Right lobe of liver (tissue), 6 donors: ENCODE data around the gene POLR3F. TPM values are rescaled to one million over a fixed set of nuclear protein-coding genes. Genes with fewer than 3 reads are reported as not detected.

Source experiments
- ATAC-seq, 4 donors: fragments of 200-7000 bp; cut with Tn5 transposase; one replicate each; pipeline ENCODE4 v1.9.1; 2020; ENCODE audit warnings: mild to moderate bottlenecking in 4 of 4, moderate library complexity in 4 of 4
- DNase-seq, 3 donors: peaks; one replicate each; pipeline ENCODE4 v3.0.0-alpha.2; 2020
- H3K27ac ChIP-seq, 3 donors: fragments of 200-600 bp; one replicate each; pipeline ENCODE4 v1.8.0; 2022
- H3K27me3 ChIP-seq, 2 donors: fragments of 200-600 bp; one replicate each; pipeline ENCODE4 v1.8.0; 2022
- H3K36me3 ChIP-seq, 4 donors: fragments of 200-600 bp; sonication (generic) in 1 of 4; one replicate each; pipeline versions ENCODE4 v1.5.1 to v1.8.0; 2017 to 2022; ENCODE audit warnings: control low read depth in 1 of 4
- H3K4me1 ChIP-seq, 4 donors: fragments of 200-600 bp; sonication (generic) in 1 of 4; one replicate each; pipeline versions ENCODE4 v1.5.1 to v1.8.0; 2017 to 2022; ENCODE audit warnings: control low read depth in 1 of 4
- H3K4me3 ChIP-seq, 3 donors: fragments of 200-600 bp; one replicate each; pipeline ENCODE4 v1.8.0; 2022
- H3K9me3 ChIP-seq, 4 donors: fragments of 200-600 bp; sonication (generic) in 1 of 4; one replicate each; pipeline versions ENCODE4 v1.5.1 to v1.8.0; 2017 to 2022; ENCODE audit warnings: control low read depth in 1 of 4
- POLR2A ChIP-seq: fragments of 450-650 bp; IDR thresholded peaks from one replicate; pipeline ENCODE4 v1.6.1; 2017; ENCODE audit warnings: antibody characterized with exemption, mild to moderate bottlenecking
- WGBS: methylation state at CpG from one replicate; pipeline ENCODE4 v1.1.6; 2018; ENCODE audit warnings: low coverage, low lambda C conversion rate; ENCODE audit not compliant: insufficient coverage; ENCODE audit errors: missing lambda C conversion rate; 5-methylcytosine and 5-hydroxymethylcytosine counted together
- intact Hi-C, 2 donors: fragments of 100-400 bp; cut with DNase I; formaldehyde crosslinking; loops; one replicate each; pipeline versions ENCODE4 v1.11.2 to v1.14.1; 2022
- long read RNA-seq: library from polyadenylated mRNA; unstranded; transcript quantifications from one replicate; pipeline ENCODE4 v2.0.0, GENCODE V29; 2019
- total RNA-seq, 6 experiments: library from RNA; depleted of rRNA in 2 of 6; stranded (reverse); fragments of >200 nt in 2 of 6; fragmentation: NEBNext Ultra II Directional in 3 of 6; extraction: Animal tissue kit (Norgen Biotek cat#: 25700) in 3 of 6; gene quantifications; one replicate each; pipeline versions ENCODE4 v1.1.0 to v1.2.4, GENCODE V29; 2016 to 2023
- TF ChIP-seq, protein P1 (sequence below), 4 donors: fragments of 200-600 bp in 3 of 4; fragments of 450-650 bp in 1 of 4; IDR thresholded peaks; one replicate each; pipeline versions ENCODE4 v1.5.1 to v1.8.0; 2016 to 2022; ENCODE audit warnings: antibody characterized with exemption in 4 of 4, mild to moderate bottlenecking in 2 of 4
- donor health status: DM: no; HTN: yes; CAD: no.
- donor health status: DM: no; HTN: no; CAD: no.
- donor health status: DM: no; HTN: no; CAD: no.
- donor health status: DM: no; HTN: yes; CAD: no.
- donor health status: DM: no; HTN: yes; CAD: no.

Gene POLR3F, protein sequence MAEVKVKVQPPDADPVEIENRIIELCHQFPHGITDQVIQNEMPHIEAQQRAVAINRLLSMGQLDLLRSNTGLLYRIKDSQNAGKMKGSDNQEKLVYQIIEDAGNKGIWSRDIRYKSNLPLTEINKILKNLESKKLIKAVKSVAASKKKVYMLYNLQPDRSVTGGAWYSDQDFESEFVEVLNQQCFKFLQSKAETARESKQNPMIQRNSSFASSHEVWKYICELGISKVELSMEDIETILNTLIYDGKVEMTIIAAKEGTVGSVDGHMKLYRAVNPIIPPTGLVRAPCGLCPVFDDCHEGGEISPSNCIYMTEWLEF
- 1 to 10 TPM; 1.6 to 4.1 (median 2.9) TPM for total RNA-seq
- long read RNA-seq, partial matches to known transcripts = 1 of 2 reads
- long read RNA-seq, other reads (novel, unspliced or antisense) = 0 of 2 reads

GRCh38 chr20:18466894-18467730, at the start of gene POLR3F, which contains the start of gene DZANK1:
TSS of gene POLR3F (plus strand) at chr20:18467390. CDS start at chr20:18467507, 117 bp downstream.
TSS of gene DZANK1 (minus strand) at chr20:18467030. CDS start at chr20:18465358, 1,672 bp downstream.
- peaks cover 0 to 18% (median 4%) of the 10 kb centered on the region in 4 donors for H3K4me1 ChIP-seq
- whole genome bisulfite sequencing = under 1% methylated on average over 27 of the region's 57 CpGs

DNA sequence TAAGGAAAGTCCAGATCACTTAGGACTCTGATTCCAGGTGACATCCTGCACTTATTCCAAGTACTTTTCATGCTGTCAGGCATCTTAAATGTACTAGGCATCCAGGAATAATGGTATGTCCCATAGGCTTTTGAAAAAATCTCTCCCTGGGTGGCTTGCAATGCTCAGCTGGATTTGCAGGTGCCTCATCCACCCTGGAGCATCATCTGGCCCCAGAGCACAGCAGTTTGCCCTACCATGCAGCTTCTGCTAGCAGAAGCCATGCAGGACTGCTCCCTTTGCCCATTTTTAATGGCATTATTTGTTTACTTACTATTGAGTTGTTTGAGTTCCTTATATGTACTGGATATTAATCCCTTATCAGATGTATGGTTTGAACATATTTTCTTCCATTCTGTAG, 45.6 kb upstream of the POLR3F start:
- no peaks in the 10 kb centered on the region for H3K27me3 ChIP-seq
- H3K9me3 ChIP-seq = no peaks in the 10 kb centered on the region
- H3K4me1 ChIP-seq = no peaks in the 10 kb centered on the region
- no peak for TF ChIP-seq POLR2A
- TF ChIP-seq, protein P1, sequence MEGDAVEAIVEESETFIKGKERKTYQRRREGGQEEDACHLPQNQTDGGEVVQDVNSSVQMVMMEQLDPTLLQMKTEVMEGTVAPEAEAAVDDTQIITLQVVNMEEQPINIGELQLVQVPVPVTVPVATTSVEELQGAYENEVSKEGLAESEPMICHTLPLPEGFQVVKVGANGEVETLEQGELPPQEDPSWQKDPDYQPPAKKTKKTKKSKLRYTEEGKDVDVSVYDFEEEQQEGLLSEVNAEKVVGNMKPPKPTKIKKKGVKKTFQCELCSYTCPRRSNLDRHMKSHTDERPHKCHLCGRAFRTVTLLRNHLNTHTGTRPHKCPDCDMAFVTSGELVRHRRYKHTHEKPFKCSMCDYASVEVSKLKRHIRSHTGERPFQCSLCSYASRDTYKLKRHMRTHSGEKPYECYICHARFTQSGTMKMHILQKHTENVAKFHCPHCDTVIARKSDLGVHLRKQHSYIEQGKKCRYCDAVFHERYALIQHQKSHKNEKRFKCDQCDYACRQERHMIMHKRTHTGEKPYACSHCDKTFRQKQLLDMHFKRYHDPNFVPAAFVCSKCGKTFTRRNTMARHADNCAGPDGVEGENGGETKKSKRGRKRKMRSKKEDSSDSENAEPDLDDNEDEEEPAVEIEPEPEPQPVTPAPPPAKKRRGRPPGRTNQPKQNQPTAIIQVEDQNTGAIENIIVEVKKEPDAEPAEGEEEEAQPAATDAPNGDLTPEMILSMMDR (IDR thresholded peaks at IDR 0.05) = no peak
- intact Hi-C loops = no loop called here
- H3K4me3 ChIP-seq = no peak overlapping the region
- H3K27ac ChIP-seq = no peak overlapping the region
- DNase-seq (no peak), ATAC-seq (no peak)
- no peaks in the 10 kb centered on the region for H3K36me3 ChIP-seq

More at GRCh38 chr20:18466894-18467730, at the start of gene POLR3F, which contains the start of gene DZANK1:
- TF ChIP-seq, protein P1 (IDR thresholded peaks at IDR 0.05) = no peak
- no peak for TF ChIP-seq POLR2A
- H3K9me3 ChIP-seq = no peaks in the 10 kb centered on the region
- DNase-seq = peak; percentile 94 to 97 (median 97)
- peak; percentile 99 to 100 (median 100) for ATAC-seq
- intact Hi-C loops = no loop called here
- no peaks in the 10 kb centered on the region for H3K36me3 ChIP-seq
- H3K27ac ChIP-seq = peak within 1 kb of the TSS; percentile 74 to 93 (median 83)
- peak within 1 kb of the TSS; percentile 89 to 100 (median 91) for H3K4me3 ChIP-seq
- H3K27me3 ChIP-seq = no peaks in the 10 kb centered on the region

DNA sequence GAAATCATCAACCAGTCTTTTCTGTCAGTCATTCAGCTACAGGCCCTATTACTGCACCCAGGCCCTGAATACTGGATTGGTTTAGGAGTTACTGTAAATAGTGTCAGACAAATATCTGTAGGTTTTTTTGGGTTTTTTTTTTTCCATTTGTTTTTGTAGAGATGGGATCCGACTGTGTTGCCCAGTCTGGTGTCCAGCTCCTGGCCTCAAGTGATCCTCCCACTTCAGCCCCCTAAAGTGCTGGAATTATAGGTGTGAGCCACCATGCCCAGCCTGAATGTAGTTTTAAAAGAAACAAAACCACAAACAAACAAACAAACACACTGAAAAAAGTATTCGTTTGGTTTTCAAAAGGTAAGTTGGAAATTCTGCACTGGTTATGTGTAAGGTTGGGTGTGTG, 40.0 kb upstream of the POLR3F start:
- Histone ChIP-seq H3K4me3 (no peak overlapping the region), H3K27me3 (no peaks in the 10 kb centered on the region), H3K36me3 (no peaks in the 10 kb centered on the region), H3K4me1 (peaks cover 0 to 11% (median 2%) of the 10 kb centered on the region in 4 donors), H3K27ac (no peak overlapping the region), H3K9me3 (no peaks in the 10 kb centered on the region)
- ATAC-seq (no peak), DNase-seq (no peak)
- TF ChIP-seq POLR2A = no peak
- TF ChIP-seq, protein P1 (IDR thresholded peaks at IDR 0.05) = no peak
- intact Hi-C loops = no loop called here
- 92% methylated on average over 1 of the region's 2 CpGs for WGBS

- DNase-seq (peak; percentile 62 to 86 (median 67)), ATAC-seq (peak; percentile 89 to 97 (median 96))
- WGBS = 18% methylated on average over 2 of the region's 3 CpGs
- H3K4me3 ChIP-seq = no peak overlapping the region
- intact Hi-C loops = no loop called here
- H3K36me3 ChIP-seq = no peaks in the 10 kb centered on the region
- TF ChIP-seq, protein P1 (IDR thresholded peaks at IDR 0.05) = no peak
- TF ChIP-seq POLR2A = no peak
- H3K27ac ChIP-seq = peak overlapping the region in 2 of 3 donors; percentile 48 to 56
- H3K27me3 ChIP-seq = no peaks in the 10 kb centered on the region
- H3K9me3 ChIP-seq = no peaks in the 10 kb centered on the region
- peaks cover 0 to 11% (median 2%) of the 10 kb centered on the region in 4 donors for H3K4me1 ChIP-seq
These were observed 38.6 kb upstream of the POLR3F start for GRCh38 chr20:18428490-18429173.
